PC-3 (cell line): Measurements from ENCODE around the gene LBX2. TPM values are rescaled to one million over a fixed set of nuclear protein-coding genes. Genes with fewer than 3 reads are reported as not detected.

Experiments used
- ATAC-seq: fragments of 200-7000 bp; cut with Tn5 transposase; 2 replicates; pipeline ENCODE4 v1.9.1; 2020; ENCODE audit warnings: mild to moderate bottlenecking, moderate library complexity
- BruUV-seq: library from RNA; stranded (reverse); fragments of 400-500 nt; replicated peaks from 2 replicates; lab custom pipeline; 2021; lab: Mats Ljungman, UMichigan
- CTCF ChIA-PET: fragments of 300-600 bp; sonication (Branson Sonifier 250); formaldehyde crosslinking; loops from one replicate; lab custom pipeline; 2022; ENCODE audit warnings: antibody characterized with exemption; lab: Charles Lee
- POLR2A ChIA-PET: fragments of 300-600 bp; sonication (Branson Sonifier 250); formaldehyde crosslinking; loops from one replicate; lab custom pipeline; 2022; ENCODE audit warnings: antibody characterized with exemption; ENCODE audit not compliant: unreplicated experiment; lab: Charles Lee
- DNase-seq: peaks from one replicate; pipeline ENCODE4 v3.0.0-alpha.2; 2015
- H2AFZ ChIP-seq: fragments of 300-600 bp; sonication (generic); 2 replicates; pipeline ENCODE4 v1.6.0; 2016; ENCODE audit warnings: antibody characterized with exemption, low read length
- H3F3A ChIP-seq: fragments of 300-600 bp; sonication (generic); one replicate; pipeline ENCODE4 v1.6.0; 2017; ENCODE audit warnings: antibody characterized with exemption, low read length, control low read depth, mild to moderate bottlenecking; ENCODE audit not compliant: unreplicated experiment
- H3K27ac ChIP-seq: fragments of 300-600 bp; sonication (generic); 2 replicates; pipeline ENCODE4 v1.5.1; 2016; ENCODE audit warnings: mild to moderate bottlenecking, low read length
- H3K27me3 ChIP-seq: fragments of 300-600 bp; sonication (generic); 2 replicates; pipeline ENCODE4 v1.6.1; 2016; ENCODE audit warnings: low read length, mixed read lengths
- H3K36me3 ChIP-seq: fragments of 300-600 bp; sonication (generic); 2 replicates; pipeline ENCODE4 v1.6.1; 2016; ENCODE audit warnings: low read depth, mixed run types, low read length, mixed read lengths
- H3K4me1 ChIP-seq: fragments of 300-600 bp; sonication (generic); 2 replicates; pipeline ENCODE4 v1.5.1; 2016; ENCODE audit warnings: low read length; ENCODE audit not compliant: insufficient read depth
- H3K4me2 ChIP-seq: fragments of 300-600 bp; sonication (generic); 2 replicates; pipeline ENCODE4 v1.6.0; 2016; ENCODE audit warnings: low read length
- H3K4me3 ChIP-seq: fragments of 300-600 bp; sonication (generic); 2 replicates; pipeline ENCODE4 v1.5.1; 2016; ENCODE audit warnings: mild to moderate bottlenecking, low read length, mixed read lengths
- H3K79me2 ChIP-seq: fragments of 300-600 bp; sonication (generic); 2 replicates; pipeline ENCODE4 v1.6.1; 2017; ENCODE audit warnings: low read length, mixed read lengths
- H3K9ac ChIP-seq: fragments of 300-600 bp; sonication (generic); 2 replicates; pipeline ENCODE4 v1.6.0; 2016; ENCODE audit warnings: mild to moderate bottlenecking, low read length
- H3K9me2 ChIP-seq: fragments of 300-600 bp; sonication (generic); replicated peaks from 2 replicates; pipeline ENCODE4 v1.6.1; 2016; ENCODE audit warnings: mixed run types, low read length, mixed read lengths
- H3K9me3 ChIP-seq: fragments of 300-600 bp; sonication (generic); 2 replicates; pipeline ENCODE4 v1.6.1; 2016; ENCODE audit warnings: low read length, mixed read lengths
- H4K20me1 ChIP-seq: fragments of 300-600 bp; sonication (generic); 2 replicates; pipeline ENCODE4 v1.6.1; 2016; ENCODE audit warnings: low read length, mixed read lengths
- CTCF ChIP-seq: fragments of 300-600 bp; sonication (generic); conservative IDR thresholded peaks from 2 replicates; pipeline ENCODE4 v1.5.1; 2017; ENCODE audit warnings: antibody characterized with exemption, low read depth, mild to moderate bottlenecking, low read length
- EZH2 ChIP-seq: fragments of 300-600 bp; sonication (generic); IDR thresholded peaks from one replicate; pipeline ENCODE4 v1.6.1; 2017; ENCODE audit warnings: antibody characterized with exemption, mild to moderate bottlenecking, low read length; ENCODE audit not compliant: unreplicated experiment
- EZH2phosphoT487 ChIP-seq: fragments of 300-600 bp; sonication (generic); IDR thresholded peaks from 2 replicates; pipeline ENCODE4 v1.6.1; 2018; ENCODE audit warnings: mild to moderate bottlenecking, antibody characterized with exemption, low read length, borderline replicate concordance
- intact Hi-C: fragments of 100-400 bp; cut with micrococcal nuclease; formaldehyde crosslinking; loops from 2 replicates; pipeline ENCODE4 v1.9.0; 2023
- total RNA-seq: library from RNA; depleted of rRNA; stranded (reverse); fragments of >200 nt; gene quantifications from 2 replicates; pipeline ENCODE4 v1.2.3, GENCODE V29; 2014

Gene LBX2
- total RNA-seq, 1 experiment from 2014 or later: not detected

GRCh38 chr2:74482801-74483674 lies 16.4 kb downstream of the LBX2 start, which contains the start of the genes CCDC142 and TTC31:
Gene CCDC142, minus strand, starts transcription at chr2:74482998. Its CDS starts 161 bp downstream, at chr2:74482837.
Gene TTC31, plus strand, starts transcription at chr2:74483081. Its CDS starts 15 bp downstream, at chr2:74483096.
- intact Hi-C loops: loop anchor here (1.0 kb wide), 6 partner anchors 15 to 104 kb away; partner anchors contain the start of genes AUP1, HTRA2, INO80B and PCGF1
- Histone ChIP-seq H3K27me3 (no peaks in the 10 kb centered on the region), H3K4me3 (peak within 1 kb of the TSS; percentile 84), H3K27ac (peak within 1 kb of the TSS; percentile 46), H3K9me3 (no peaks in the 10 kb centered on the region), H3K9me2 (no peaks in the 10 kb centered on the region), H3K79me2 (peaks cover 50% of the 10 kb centered on the region), H3K9ac (peak within 1 kb of the TSS; percentile 84), H3K36me3 (peaks cover 2% of the 10 kb centered on the region; the same call in 1 of the 2 replicates), H2AFZ (peak within 1 kb of the TSS; percentile 97), H3K4me2 (peak within 1 kb of the TSS; percentile 91), H4K20me1 (no peaks in the 10 kb centered on the region), H3K4me1 (peaks cover 24% of the 10 kb centered on the region), H3F3A (no peaks in the 10 kb centered on the region)
- peak; percentile 90 for ATAC-seq
- ChIA-PET POLR2A (no interaction called here), CTCF (interaction anchor here (0.8 to 1.3 kb wide), 2 partner anchors 31 to 49 kb away, joined by 5 to 7 read pairs; partner anchors contain the start of gene TLX2)
- TSS peak; percentile 95 for BruUV-seq
- TF ChIP-seq CTCF (peak; percentile 95), EZH2phosphoT487 (no peak), EZH2 (no peak)
- DNase-seq: peak; percentile 94

- Histone ChIP-seq H3K79me2 (peaks cover 50% of the 10 kb centered on the region), H3K4me2 (peak overlapping the region; percentile 91), H3K27me3 (no peaks in the 10 kb centered on the region), H3F3A (no peaks in the 10 kb centered on the region), H3K9ac (peak overlapping the region; percentile 84), H3K9me3 (no peaks in the 10 kb centered on the region), H3K36me3 (peaks cover 5% of the 10 kb centered on the region; the same call in 1 of the 2 replicates), H2AFZ (peak overlapping the region; percentile 97), H4K20me1 (no peaks in the 10 kb centered on the region), H3K27ac (peak overlapping the region; percentile 46), H3K9me2 (no peaks in the 10 kb centered on the region), H3K4me3 (peak overlapping the region; percentile 84), H3K4me1 (peaks cover 20% of the 10 kb centered on the region)
- no TSS peak for BruUV-seq
- intact Hi-C loops: loop anchor here (1.0 kb wide), 1 partner anchor 27 kb away; the partner anchor contains the start of gene INO80B
- ATAC-seq: peak; percentile 41
- DNase-seq: peak; percentile 37
- ChIA-PET CTCF (interaction anchor here (1.3 kb wide), 1 partner anchor 50 kb away, joined by 5 read pairs; no protein-coding TSS in a partner anchor), POLR2A (no interaction called here)
- TF ChIP-seq EZH2phosphoT487: no peak
- TF ChIP-seq EZH2: no peak
- no peak for TF ChIP-seq CTCF
Observed at GRCh38 chr2:74481961-74482800, 17.2 kb downstream of the LBX2 start.
